Liver (tissue), 9 donors: ENCODE data around the gene PALD1. TPM values are rescaled to one million over a fixed set of nuclear protein-coding genes. Genes with fewer than 3 reads are reported as not detected.

Source experiments
- DNase-seq: peaks from one replicate; pipeline ENCODE4 v3.0.0-alpha.2; 2017; ENCODE audit warnings: low spot score
- H3K27ac ChIP-seq, 2 donors: one replicate each; pipeline ENCODE4 v1.7.0; 2013; ENCODE audit warnings: inconsistent platforms in 2 of 2, low read length in 2 of 2, control low read depth in 1 of 2, low read depth in 1 of 2, mild to moderate bottlenecking in 1 of 2
- H3K27me3 ChIP-seq, 4 donors: one replicate each; pipeline versions ENCODE4 v1.6.1 to v1.7.0; 2013; ENCODE audit warnings: low read length in 3 of 4, inconsistent platforms in 1 of 4, mild to moderate bottlenecking in 1 of 4, moderate library complexity in 1 of 4; ENCODE audit not compliant: control insufficient read depth in 4 of 4, insufficient read depth in 4 of 4
- H3K36me3 ChIP-seq, 4 donors: one replicate each; pipeline versions ENCODE4 v1.6.1 to v1.7.0; 2013; ENCODE audit warnings: low read length in 3 of 4, mild to moderate bottlenecking in 3 of 4, low read depth in 1 of 4, moderate library complexity in 1 of 4; ENCODE audit not compliant: control insufficient read depth in 4 of 4, insufficient read depth in 3 of 4
- H3K4me1 ChIP-seq, 4 donors: one replicate each; pipeline versions ENCODE4 v1.6.1 to v1.7.0; 2013; ENCODE audit warnings: low read length in 3 of 4, mild to moderate bottlenecking in 3 of 4, moderate library complexity in 1 of 4; ENCODE audit not compliant: control insufficient read depth in 4 of 4, insufficient read depth in 4 of 4
- H3K4me3 ChIP-seq, 3 donors: one replicate each; pipeline versions ENCODE4 v1.6.1 to v1.7.0; 2013; ENCODE audit warnings: low read length in 3 of 3, control low read depth in 1 of 3, low read depth in 1 of 3, mild to moderate bottlenecking in 1 of 3
- H3K9ac ChIP-seq, 2 donors: one replicate each; pipeline ENCODE4 v1.7.0; 2013; ENCODE audit warnings: low read length in 2 of 2, mild to moderate bottlenecking in 2 of 2, moderate library complexity in 2 of 2, control low read depth in 1 of 2, low read depth in 1 of 2
- H3K9me3 ChIP-seq, 4 donors: one replicate each; pipeline versions ENCODE4 v1.6.1 to v1.7.0; 2013; ENCODE audit warnings: low read length in 3 of 4; ENCODE audit not compliant: control insufficient read depth in 4 of 4
- ATF3 ChIP-seq: IDR thresholded peaks from 2 replicates; pipeline ENCODE4 v1.6.1; 2016; ENCODE audit warnings: antibody characterized with exemption
- CTCF ChIP-seq: fragments of 150-350 bp; IDR thresholded peaks from 2 replicates; pipeline ENCODE4 v1.5.1; 2017; ENCODE audit warnings: improper control_type of control experiment, low read depth, low read length; ENCODE audit not compliant: missing input control
- EGR1 ChIP-seq, 2 donors: IDR thresholded peaks; 2 replicates each; pipeline ENCODE4 v1.6.1; 2016 to 2018; ENCODE audit warnings: antibody characterized with exemption in 2 of 2, low read depth in 2 of 2
- FOXA2 ChIP-seq: IDR thresholded peaks from 2 replicates; pipeline ENCODE4 v1.6.1; 2016; ENCODE audit warnings: antibody characterized with exemption
- GABPA ChIP-seq, 2 donors: IDR thresholded peaks in 1 of 2; conservative IDR thresholded peaks in 1 of 2; 2 replicates each; pipeline ENCODE4 v1.6.1; 2016; ENCODE audit warnings: antibody characterized with exemption in 2 of 2, mild to moderate bottlenecking in 1 of 2, moderate library complexity in 1 of 2
- HNF4G ChIP-seq: IDR thresholded peaks from 2 replicates; pipeline ENCODE4 v1.6.1; 2016; ENCODE audit warnings: antibody characterized with exemption
- JUND ChIP-seq, 2 donors: IDR thresholded peaks; 2 replicates each; pipeline ENCODE4 v1.6.1; 2016; ENCODE audit warnings: antibody characterized with exemption in 2 of 2
- MAX ChIP-seq: IDR thresholded peaks from 2 replicates; pipeline ENCODE4 v1.6.1; 2016; ENCODE audit warnings: antibody characterized with exemption
- NR2F2 ChIP-seq: IDR thresholded peaks from 2 replicates; pipeline ENCODE4 v1.6.1; 2016; ENCODE audit warnings: antibody characterized with exemption
- RAD21 ChIP-seq, 2 donors: IDR thresholded peaks; 2 replicates each; pipeline ENCODE4 v1.6.1; 2016; ENCODE audit warnings: antibody characterized with exemption in 2 of 2, mild to moderate bottlenecking in 2 of 2
- REST ChIP-seq: IDR thresholded peaks from 2 replicates; pipeline ENCODE4 v1.6.1; 2016; ENCODE audit warnings: antibody characterized with exemption, mild to moderate bottlenecking
- RXRA ChIP-seq, 2 donors: IDR thresholded peaks; 2 replicates each; pipeline ENCODE4 v1.6.1; 2017 to 2018; ENCODE audit warnings: antibody characterized with exemption in 2 of 2, mild to moderate bottlenecking in 1 of 2
- SP1 ChIP-seq: IDR thresholded peaks from 2 replicates; pipeline ENCODE4 v1.6.1; 2018; ENCODE audit warnings: antibody characterized with exemption, mild to moderate bottlenecking
- TAF1 ChIP-seq: conservative IDR thresholded peaks from 2 replicates; pipeline ENCODE4 v1.6.1; 2016; ENCODE audit warnings: antibody characterized with exemption, mild to moderate bottlenecking
- YY1 ChIP-seq: IDR thresholded peaks from 2 replicates; pipeline ENCODE4 v1.6.1; 2016; ENCODE audit warnings: antibody characterized with exemption, mild to moderate bottlenecking
- ZBTB33 ChIP-seq: IDR thresholded peaks from 2 replicates; pipeline ENCODE4 v1.6.1; 2016; ENCODE audit warnings: antibody characterized with exemption
- WGBS: extraction: QIAGEN DNeasy Blood & Tissue Kit; methylation state at CpG from one replicate; pipeline ENCODE4 v1.1.7; 2013; 5-methylcytosine and 5-hydroxymethylcytosine counted together
- polyA plus RNA-seq, 2 donors: library from polyadenylated mRNA; stranded (reverse) in 1 of 2; unstranded in 1 of 2; fragments of 200-250 nt in 1 of 2; fragments of >200 nt in 1 of 2; fragmentation: Nextera tagmentation in 1 of 2; extraction: Ambion mirVana in 1 of 2; gene quantifications; one replicate each; pipeline versions ENCODE4 v1.2.1 to v1.2.3, GENCODE V29; 2013 to 2015
- total RNA-seq, 2 donors: library from RNA; depleted of rRNA; stranded (reverse); fragments of >200 nt; gene quantifications; one replicate each; pipeline ENCODE4 v1.2.3, GENCODE V29; 2014
- donor health status: healthy.
- donor health status: healthy.
- donor health status: healthy.
- donor health status: healthy.
- donor health status: healthy.

Gene PALD1
- total and polyA plus RNA-seq, 4 donors = 0.72 to 4.2 (median 1.4) TPM

- no peaks in the 10 kb centered on the region for H3K9me3 ChIP-seq
- no peaks in the 10 kb centered on the region for H3K36me3 ChIP-seq
- H3K4me1 ChIP-seq = peaks cover 0 to 7% (median 3%) of the 10 kb centered on the region in 4 donors
- 94% methylated on average over 1 of the region's 1 CpG for WGBS
- DNase-seq = no peak
- no peak overlapping the region for H3K27ac ChIP-seq
- no peak for TF ChIP-seq GABPA (IDR thresholded peaks at IDR 0.05 in 1 of 2, conservative IDR thresholded peaks at IDR 0.05 in 1 of 2)
- no peak for TF ChIP-seq HNF4G
- TF ChIP-seq CTCF = no peak
- TF ChIP-seq TAF1 = no peak
- no peak for TF ChIP-seq ATF3
- TF ChIP-seq NR2F2 = no peak
- no peak for TF ChIP-seq RAD21 (IDR thresholded peaks at IDR 0.05)
- TF ChIP-seq REST = no peak
- no peak for TF ChIP-seq YY1
- TF ChIP-seq RXRA (IDR thresholded peaks at IDR 0.05) = no peak
- TF ChIP-seq FOXA2 = no peak
- TF ChIP-seq JUND (IDR thresholded peaks at IDR 0.05) = no peak
- TF ChIP-seq EGR1 (IDR thresholded peaks at IDR 0.05; ENCODE audit: low read depth in 2 of 2) = no peak
- TF ChIP-seq SP1 = no peak
- no peak for TF ChIP-seq ZBTB33
- TF ChIP-seq MAX = no peak
- no peak overlapping the region for H3K4me3 ChIP-seq
- no peak overlapping the region for H3K9ac ChIP-seq
- no peaks in the 10 kb centered on the region for H3K27me3 ChIP-seq
These were observed 65.3 kb downstream of the PALD1 start for GRCh38 chr10:70543911-70544310.
